CD14-positive monocyte (primary cell): ENCODE data around the gene HSD11B2. TPM values are rescaled to one million over a fixed set of nuclear protein-coding genes. Genes with fewer than 3 reads are reported as not detected.

Experiments used
- DNase-seq, 3 donors: peaks; one replicate each; pipeline ENCODE4 v3.0.0-alpha.2; 2011 to 2022
- H2AFZ ChIP-seq: 2 replicates; pipeline ENCODE4 v1.6.0; 2012; ENCODE audit warnings: mild to moderate bottlenecking, low read depth, low read length, inconsistent platforms; ENCODE audit not compliant: insufficient read depth, poor library complexity, severe bottlenecking
- H3K27ac ChIP-seq, 2 donors: 1 replicate in 1 of 2; 2 replicates in 1 of 2; pipeline ENCODE4 v1.5.1; 2012 to 2013; ENCODE audit warnings: low read length in 2 of 2, control low read depth in 1 of 2, inconsistent platforms in 1 of 2, low read depth in 1 of 2, mild to moderate bottlenecking in 1 of 2
- H3K27me3 ChIP-seq, 2 donors: one replicate each; pipeline versions ENCODE4 v1.6.0 to v1.6.1; 2011 to 2013; ENCODE audit warnings: low read length in 2 of 2; ENCODE audit not compliant: control insufficient read depth in 2 of 2, insufficient read depth in 2 of 2
- H3K36me3 ChIP-seq, 2 donors: replicated peaks in 1 of 2; 1 replicate in 1 of 2; 2 replicates in 1 of 2; pipeline versions ENCODE4 v1.5.1 to v1.6.1; 2012 to 2013; ENCODE audit warnings: low read length in 2 of 2, control low read depth in 1 of 2, inconsistent platforms in 1 of 2, mild to moderate bottlenecking in 1 of 2; ENCODE audit not compliant: insufficient read depth in 2 of 2, control insufficient read depth in 1 of 2
- H3K4me1 ChIP-seq, 2 donors: 1 replicate in 1 of 2; 2 replicates in 1 of 2; pipeline versions ENCODE4 v1.5.1 to v1.6.1; 2012 to 2013; ENCODE audit warnings: low read length in 2 of 2, control low read depth in 1 of 2, inconsistent platforms in 1 of 2, mild to moderate bottlenecking in 1 of 2, moderate library complexity in 1 of 2; ENCODE audit not compliant: insufficient read depth in 2 of 2, control insufficient read depth in 1 of 2
- H3K4me2 ChIP-seq: replicated peaks from 2 replicates; pipeline ENCODE3; 2012; ENCODE audit warnings: low read length, moderate library complexity, mild to moderate bottlenecking; ENCODE audit not compliant: poor library complexity, severe bottlenecking; ENCODE audit errors: extremely low read depth
- H3K4me3 ChIP-seq, 3 experiments: fragments of 200-600 bp in 1 of 3; sonication (generic) in 1 of 3; replicated peaks in 1 of 3; 1 replicate in 2 of 3; 2 replicates in 1 of 3; pipeline ENCODE4 v1.5.1; 2011 to 2013; ENCODE audit warnings: low read length in 3 of 3, mild to moderate bottlenecking in 3 of 3, control low read depth in 2 of 3, low read depth in 2 of 3, inconsistent platforms in 1 of 3, moderate library complexity in 1 of 3
- H3K79me2 ChIP-seq: 2 replicates; pipeline ENCODE4 v1.6.0; 2012; ENCODE audit warnings: mild to moderate bottlenecking, control low read depth, inconsistent platforms, low read length, moderate library complexity; ENCODE audit not compliant: insufficient read depth
- H3K9ac ChIP-seq: 2 replicates; pipeline ENCODE4 v1.6.0; 2017; ENCODE audit warnings: low read length, mild to moderate bottlenecking; ENCODE audit not compliant: insufficient read depth, poor library complexity, severe bottlenecking
- H3K9me3 ChIP-seq, 2 donors: replicated peaks in 1 of 2; 1 replicate in 1 of 2; 2 replicates in 1 of 2; pipeline versions ENCODE4 v1.5.1 to v1.6.1; 2012 to 2013; ENCODE audit warnings: low read length in 2 of 2, control low read depth in 1 of 2; ENCODE audit not compliant: control insufficient read depth in 1 of 2, insufficient read depth in 1 of 2
- H4K20me1 ChIP-seq: 2 replicates; pipeline ENCODE4 v1.6.0; 2012; ENCODE audit warnings: mild to moderate bottlenecking, low read length, control low read depth, moderate library complexity; ENCODE audit not compliant: insufficient read depth
- H3K27ac Mint-ChIP-seq, 7 donors: one replicate each; pipeline ENCODE4 v1.8.0; 2020; ENCODE audit warnings: mild to moderate bottlenecking in 7 of 7, mixed read lengths in 7 of 7, moderate library complexity in 6 of 7, inconsistent platforms in 2 of 7
- H3K27me3 Mint-ChIP-seq, 3 donors: one replicate each; pipeline ENCODE4 v1.8.0; 2021 to 2022; ENCODE audit warnings: low read depth in 3 of 3, mild to moderate bottlenecking in 3 of 3, mixed read lengths in 3 of 3, moderate library complexity in 3 of 3, inconsistent platforms in 1 of 3
- H3K36me3 Mint-ChIP-seq, 2 donors: one replicate each; pipeline ENCODE4 v1.8.0; 2020; ENCODE audit warnings: mixed read lengths in 2 of 2, inconsistent platforms in 1 of 2, mild to moderate bottlenecking in 1 of 2
- H3K4me1 Mint-ChIP-seq: one replicate; pipeline ENCODE4 v1.8.0; 2020; ENCODE audit warnings: mild to moderate bottlenecking, mixed read lengths
- H3K4me3 Mint-ChIP-seq, 2 donors: one replicate each; pipeline ENCODE4 v1.8.0; 2020; ENCODE audit warnings: mild to moderate bottlenecking in 2 of 2, mixed read lengths in 2 of 2, moderate library complexity in 1 of 2
- H3K9me3 Mint-ChIP-seq, 7 donors: one replicate each; pipeline ENCODE4 v1.8.0; 2020 to 2022; ENCODE audit warnings: mixed read lengths in 7 of 7, mild to moderate bottlenecking in 6 of 7, moderate library complexity in 6 of 7, inconsistent platforms in 2 of 7
- CTCF ChIP-seq: fragments of 200-600 bp; IDR thresholded peaks from one replicate; pipeline ENCODE4 v1.8.0; 2022; ENCODE audit warnings: antibody characterized with exemption, mild to moderate bottlenecking
- WGBS: methylation state at CpG from one replicate; pipeline ENCODE4 v1.1.5; 2013; ENCODE audit warnings: missing lambda C conversion rate; ENCODE audit not compliant: insufficient coverage; 5-methylcytosine and 5-hydroxymethylcytosine counted together
- intact Hi-C, 2 donors: fragments of 100-400 bp; cut with micrococcal nuclease; formaldehyde crosslinking; loops; one replicate each; pipeline versions ENCODE4 v1.15.0 to v1.15.1; 2023
- polyA plus RNA-seq, 3 donors: library from polyadenylated mRNA; depleted of rRNA in 1 of 3; unstranded in 2 of 3; stranded (reverse) in 1 of 3; fragments of 300-500 nt in 2 of 3; fragments of >200 nt in 1 of 3; fragmentation: Illumina TruSeq in 2 of 3; gene quantifications; 1 replicate in 2 of 3; 2 replicates in 1 of 3; pipeline ENCODE4 v1.2.3, GENCODE V29; 2012 to 2021

HSD11B2 gene
- polyA plus RNA-seq, 3 donors: not detected

- intact Hi-C loops: no loop called here
- H3K9me3 Mint-ChIP-seq: no peaks in the 10 kb centered on the region
- H3K4me1 Mint-ChIP-seq: peaks cover 4% of the 10 kb centered on the region
- H3K79me2 ChIP-seq: peaks cover 77% of the 10 kb centered on the region
- 100% methylated on average over 3 of the region's 3 CpGs for WGBS
- H3K27ac Mint-ChIP-seq: peak overlapping the region in 5 of 7 donors; percentile 36 to 62 (median 49)
- no peak for DNase-seq
- no peak overlapping the region for H3K4me3 Mint-ChIP-seq
- H3K36me3 Mint-ChIP-seq: peaks cover 63 to 97% of the 10 kb centered on the region in 2 donors
- no peak overlapping the region for H3K4me2 ChIP-seq
- H3K27me3 Mint-ChIP-seq: peaks cover 0 to 1% (median 0%) of the 10 kb centered on the region in 3 donors
- TF ChIP-seq CTCF: no peak
- peaks cover 95 to 100% of the 10 kb centered on the region in 2 donors for H3K36me3 ChIP-seq
- no peaks in the 10 kb centered on the region for H3K9me3 ChIP-seq
- H2AFZ ChIP-seq: no peak overlapping the region
- peaks cover 100% of the 10 kb centered on the region for H4K20me1 ChIP-seq
- H3K4me1 ChIP-seq: no peaks in the 10 kb centered on the region
- no peak overlapping the region for H3K27ac ChIP-seq
- no peak overlapping the region for H3K9ac ChIP-seq
- no peak overlapping the region for H3K4me3 ChIP-seq
- no peaks in the 10 kb centered on the region for H3K27me3 ChIP-seq
Observed at GRCh38 chr16:67445441-67445912, 14.6 kb downstream of the HSD11B2 start.

- 95% methylated on average over 8 of the region's 12 CpGs for WGBS
- Histone ChIP-seq H3K9ac (no peak overlapping the region), H4K20me1 (peaks cover 100% of the 10 kb centered on the region), H3K9me3 (no peaks in the 10 kb centered on the region), H3K4me2 (no peak overlapping the region), H3K4me1 (no peaks in the 10 kb centered on the region), H3K27ac (peak overlapping the region in 1 of 2 donors; percentile 41), H2AFZ (no peak overlapping the region), H3K27me3 (no peaks in the 10 kb centered on the region), H3K4me3 (no peak overlapping the region), H3K36me3 (peaks cover 95 to 100% of the 10 kb centered on the region in 2 donors), H3K79me2 (peaks cover 82% of the 10 kb centered on the region)
- intact Hi-C loops: no loop called here
- H3K9me3 Mint-ChIP-seq: no peaks in the 10 kb centered on the region
- peaks cover 0 to 1% (median 0%) of the 10 kb centered on the region in 3 donors for H3K27me3 Mint-ChIP-seq
- no peak for DNase-seq
- no peak overlapping the region for H3K4me3 Mint-ChIP-seq
- H3K4me1 Mint-ChIP-seq: peaks cover 4% of the 10 kb centered on the region
- TF ChIP-seq CTCF: no peak
- H3K27ac Mint-ChIP-seq: peak overlapping the region in 3 of 7 donors; percentile 36 to 64 (median 50)
- H3K36me3 Mint-ChIP-seq: peaks cover 64 to 97% of the 10 kb centered on the region in 2 donors
Observed at GRCh38 chr16:67445913-67446907, 15.3 kb downstream of the HSD11B2 start.
